Endothelial cell of umbilical vein (primary cell): ENCODE results near the gene RAB1B. TPM values are rescaled to one million over a fixed set of nuclear protein-coding genes. Genes with fewer than 3 reads are reported as not detected.

Experiments
- BruUV-seq: library from RNA; stranded (reverse); fragments of 400-500 nt; replicated peaks from 2 replicates; lab custom pipeline; 2021; lab: Mats Ljungman, UMichigan
- CTCF ChIA-PET: fragments of 300-600, 350-600 bp; sonication (Branson Sonifier 250); formaldehyde crosslinking; loops from one replicate; lab custom pipeline; 2021; ENCODE audit warnings: antibody characterized with exemption, inconsistent platforms; lab: Charles Lee
- POLR2A ChIA-PET: fragments of 300-600, 350-600 bp; sonication (Branson Sonifier 250); formaldehyde crosslinking; loops from one replicate; lab custom pipeline; 2021; ENCODE audit warnings: antibody characterized with exemption, inconsistent platforms; lab: Charles Lee
- DNase-seq: peaks from one replicate; pipeline ENCODE4 v3.0.0-alpha.2; 2011; ENCODE audit warnings: low read depth, low spot score
- FAIRE-seq: peaks from 2 replicates; lab custom pipeline; 2011; peaks lifted over from hg19 to GRCh38; lab: Jason Lieb, UNC
- H2AFZ ChIP-seq: 2 replicates; pipeline ENCODE4 v1.6.0; 2012; ENCODE audit warnings: low read depth, low read length, control low read depth, inconsistent platforms
- H3K27ac ChIP-seq: 2 replicates; pipeline ENCODE4 v1.5.1; 2011; ENCODE audit warnings: low read depth, mild to moderate bottlenecking, control low read depth, low read length, moderate library complexity; ENCODE audit not compliant: insufficient read depth
- H3K27me3 ChIP-seq, 2 experiments: 2 replicates each; pipeline versions ENCODE4 v1.6.0 to v1.6.1; 2011; ENCODE audit warnings: low read length in 2 of 2, mixed read lengths in 1 of 2; ENCODE audit not compliant: control insufficient read depth in 2 of 2, insufficient read depth in 2 of 2
- H3K36me3 ChIP-seq, 2 experiments: 2 replicates in 1 of 2; 3 replicates in 1 of 2; pipeline ENCODE4 v1.5.1; 2011; ENCODE audit warnings: low read length in 2 of 2, mild to moderate bottlenecking in 1 of 2, moderate library complexity in 1 of 2; ENCODE audit not compliant: control insufficient read depth in 2 of 2, insufficient read depth in 2 of 2; ENCODE audit errors: extremely low read depth in 1 of 2
- H3K4me1 ChIP-seq: 3 replicates; pipeline ENCODE4 v1.5.1; 2011; ENCODE audit warnings: mild to moderate bottlenecking, low read length; ENCODE audit not compliant: control insufficient read depth, insufficient read depth; ENCODE audit errors: extremely low read depth
- H3K4me2 ChIP-seq: 2 replicates; pipeline ENCODE4 v1.6.1; 2011; ENCODE audit warnings: low read length, control low read depth, mixed read lengths; ENCODE audit not compliant: insufficient read depth
- H3K4me3 ChIP-seq, 3 experiments: fragments of 200-600 bp in 1 of 3; sonication (generic), shearing (Covaris generic) in 1 of 3; replicated peaks in 1 of 3; 2 replicates each; pipeline ENCODE4 v1.5.1; 2011 to 2016; ENCODE audit warnings: control low read depth in 3 of 3, low read length in 3 of 3, mild to moderate bottlenecking in 2 of 3, inconsistent platforms in 1 of 3, low read depth in 1 of 3, moderate library complexity in 1 of 3; ENCODE audit not compliant: insufficient read depth in 1 of 3
- H3K79me2 ChIP-seq: 2 replicates; pipeline ENCODE4 v1.6.0; 2012; ENCODE audit warnings: low read length, inconsistent platforms; ENCODE audit not compliant: control insufficient read depth, insufficient read depth
- H3K9ac ChIP-seq: replicated peaks from 2 replicates; pipeline ENCODE3; 2011; ENCODE audit warnings: low read length, control low read depth; ENCODE audit not compliant: insufficient read depth; ENCODE audit errors: extremely low read depth
- H3K9me1 ChIP-seq: replicated peaks from 3 replicates; pipeline ENCODE4 v1.6.0; 2011; ENCODE audit warnings: mild to moderate bottlenecking, low read length; ENCODE audit not compliant: control insufficient read depth, insufficient read depth; ENCODE audit errors: extremely low read depth
- H3K9me3 ChIP-seq: replicated peaks from 2 replicates; pipeline ENCODE4 v1.5.1; 2012; ENCODE audit warnings: low read length, inconsistent platforms; ENCODE audit not compliant: control insufficient read depth, insufficient read depth
- H4K20me1 ChIP-seq: replicated peaks from 2 replicates; pipeline ENCODE3; 2011; ENCODE audit warnings: mild to moderate bottlenecking, low read length; ENCODE audit not compliant: control insufficient read depth, insufficient read depth; ENCODE audit errors: extremely low read depth
- EZH2 ChIP-seq: IDR thresholded peaks from 2 replicates; pipeline ENCODE4 v1.6.1; 2012; ENCODE audit warnings: borderline replicate concordance, low read depth, mild to moderate bottlenecking, moderate library complexity, low read length, inconsistent platforms; ENCODE audit not compliant: severe bottlenecking
- FOS ChIP-seq: IDR thresholded peaks from 2 replicates; pipeline ENCODE4 v1.6.1; 2011; ENCODE audit warnings: mild to moderate bottlenecking, low read length, moderate library complexity, borderline replicate concordance; ENCODE audit not compliant: insufficient read depth
- GATA2 ChIP-seq: IDR thresholded peaks from 2 replicates; pipeline ENCODE4 v1.7.0; 2011; ENCODE audit warnings: low read depth, mild to moderate bottlenecking, moderate library complexity, mixed read lengths, low read length; ENCODE audit not compliant: insufficient read length, insufficient read depth
- JUN ChIP-seq: IDR thresholded peaks from 2 replicates; pipeline ENCODE4 v1.6.1; 2011; ENCODE audit warnings: borderline replicate concordance, low read depth; ENCODE audit not compliant: insufficient read length, insufficient read depth
- MYC ChIP-seq: IDR thresholded peaks from one replicate; pipeline ENCODE4 v1.6.1; 2011; ENCODE audit warnings: mild to moderate bottlenecking, low read depth, low read length
- POLR2A ChIP-seq: IDR thresholded peaks from 2 replicates; pipeline ENCODE4 v1.6.1; 2012; ENCODE audit warnings: low read depth, mild to moderate bottlenecking, control low read depth, low read length
- POLR2AphosphoS5 ChIP-seq: IDR thresholded peaks from 2 replicates; pipeline ENCODE4 v1.6.1; 2012; ENCODE audit warnings: low read depth, mild to moderate bottlenecking, control low read depth, low read length, moderate library complexity; ENCODE audit not compliant: insufficient read depth
- dilution Hi-C: fragments of 300-500 bp; cut with MboI; formaldehyde crosslinking; loops from one replicate; pipeline ENCODE4 v1.15.0; 2019; ENCODE audit warnings: low sequenced_read_pairs; ENCODE audit not compliant: extremely low pct_ligation_motif_present
- intact Hi-C: fragments of 100-400 bp; cut with micrococcal nuclease; formaldehyde crosslinking; loops from one replicate; pipeline ENCODE4 v1.10.0; 2022
- polyA plus RNA-seq, 4 experiments: library from polyadenylated mRNA; depleted of rRNA in 3 of 4; stranded (reverse) in 3 of 4; unstranded in 1 of 4; fragments of >200 nt; gene quantifications; 2 replicates each; pipeline versions ENCODE4 v1.2.1 to v1.2.3, GENCODE V29; 2011 to 2012; ENCODE audit warnings: missing spikeins in 1 of 4
- total RNA-seq: library from RNA; stranded (reverse); gene quantifications from 2 replicates; pipeline ENCODE4 v1.2.3, GENCODE V29; 2021
- TF ChIP-seq, protein P1 (sequence below): IDR thresholded peaks from 2 replicates; pipeline ENCODE4 v1.6.1; 2011; ENCODE audit not compliant: insufficient read depth, insufficient read length
- TF ChIP-seq, protein P2 (sequence below), 2 donors: IDR thresholded peaks; 1 replicate in 1 of 2; 2 replicates in 1 of 2; pipeline ENCODE4 v1.5.1; 2011; ENCODE audit warnings: low read length in 2 of 2, mild to moderate bottlenecking in 2 of 2, moderate library complexity in 2 of 2, control low read depth in 1 of 2, inconsistent platforms in 1 of 2, low read depth in 1 of 2; ENCODE audit not compliant: insufficient read depth in 1 of 2; ENCODE audit errors: extremely low read depth in 1 of 2

The RAB1B gene
- total and polyA plus RNA-seq, 2 donors (not counting 3 experiments of a cell fraction or from before 2014, with no cell fraction given): 171 to 383 TPM

DNA sequence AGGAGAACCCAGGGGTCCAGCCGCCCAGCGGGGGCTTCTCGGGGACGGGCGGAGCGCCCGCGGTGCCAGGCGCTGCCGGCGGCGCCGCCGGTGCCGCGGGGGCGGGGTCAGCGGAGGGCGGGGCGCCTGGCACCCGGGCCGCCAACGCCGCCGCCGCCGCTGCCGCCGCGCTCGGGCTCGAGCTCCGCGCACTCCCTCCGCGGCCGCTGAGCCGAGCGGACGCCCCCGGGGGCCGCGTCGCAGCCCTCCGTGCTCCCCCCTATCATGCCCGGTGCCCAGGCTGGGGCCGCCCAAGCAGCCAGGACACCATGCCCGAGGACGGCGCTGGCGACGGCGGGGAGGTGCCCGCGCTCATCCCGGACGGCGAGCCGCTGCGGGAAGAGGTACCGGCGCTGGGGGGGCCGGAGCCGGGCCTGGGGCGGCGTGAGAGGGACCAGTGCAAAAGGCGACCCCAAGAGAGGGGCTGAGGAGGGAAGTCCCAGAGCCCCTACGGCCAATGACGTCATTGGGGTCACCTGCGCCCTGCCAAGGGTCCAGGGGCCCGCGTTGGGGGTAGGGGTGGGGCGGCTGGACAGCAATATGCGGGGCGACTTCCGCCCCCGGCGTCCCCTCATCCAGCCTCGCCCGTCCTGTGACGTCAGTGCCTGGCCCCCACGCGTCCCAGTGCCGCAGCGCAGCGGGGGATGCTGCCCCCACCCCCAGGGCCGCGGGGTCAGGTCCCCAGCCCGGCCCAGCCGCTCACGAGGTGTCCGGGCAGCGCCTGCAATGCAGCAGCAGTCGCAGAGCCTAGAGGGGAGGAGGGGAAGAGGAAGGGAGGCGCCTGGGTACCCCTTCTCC is 23.5 kb downstream of the RAB1B start, which contains the start of gene TMEM151A:
Gene TMEM151A, plus strand, starts transcription at position 189 of the 837 bp plus-strand sequence. Its CDS starts 120 bp downstream, at position 309.
- Histone ChIP-seq H3K4me3 (peak within 1 kb of the TSS in 1 of 3 experiments; percentile 13), H3K9ac (no peak within 1 kb of the TSS), H3K79me2 (peaks cover 12% of the 10 kb centered on the region)

DNA sequence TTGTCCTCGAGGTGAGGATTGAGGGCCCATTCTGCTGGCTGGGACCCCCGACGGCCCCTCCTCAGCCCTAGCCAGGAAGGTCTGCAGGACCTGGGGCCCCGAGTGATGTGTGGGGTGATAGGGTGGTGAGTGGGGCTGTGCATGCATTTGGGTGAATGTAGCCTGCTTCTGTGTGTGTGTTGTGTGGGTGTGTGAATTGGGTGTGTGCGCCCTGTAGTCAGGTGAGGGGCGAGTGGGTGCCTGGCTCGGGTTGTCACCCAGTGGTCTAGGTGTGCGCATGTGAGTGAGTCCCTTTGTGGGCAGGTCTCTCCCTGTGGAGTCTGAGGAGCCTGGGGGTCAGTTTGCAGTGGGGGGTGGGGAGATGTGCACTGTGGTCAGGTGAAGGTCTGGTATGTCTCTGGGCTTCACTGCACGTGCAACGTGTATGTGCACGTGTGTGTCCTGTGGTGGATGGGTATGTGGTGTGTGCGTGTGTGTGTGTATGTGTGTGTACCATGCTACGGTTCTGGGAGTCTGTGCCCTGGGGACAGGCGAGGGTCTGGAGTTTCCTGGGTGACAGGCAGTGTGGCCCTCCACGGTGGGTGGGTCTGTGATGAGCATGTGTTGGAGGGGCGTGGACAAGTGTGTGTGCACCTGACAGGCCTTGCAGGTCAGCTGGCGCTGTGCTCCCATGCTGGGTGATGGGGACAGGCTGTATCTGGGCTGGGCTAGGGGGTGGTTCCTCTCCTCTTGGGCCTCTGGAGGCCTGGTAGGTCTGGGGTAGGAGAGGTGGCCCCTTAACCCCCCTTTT is 24.3 kb downstream of the RAB1B start:
- no TSS peak for BruUV-seq
- DNase-seq (no peak), FAIRE-seq (no peak)
- peaks cover 20 to 22% of the 10 kb centered on the region in 2 experiments for H3K27me3 ChIP-seq
- no peak overlapping the region for H2AFZ ChIP-seq
- H3K4me1 ChIP-seq: peaks cover 13% of the 10 kb centered on the region
- H3K4me3 ChIP-seq: no peak overlapping the region
- dilution Hi-C loops: no loop called here
- no peaks in the 10 kb centered on the region for H3K9me1 ChIP-seq
- no peaks in the 10 kb centered on the region for H4K20me1 ChIP-seq
- CTCF ChIA-PET: no interaction called here
- H3K79me2 ChIP-seq: peaks cover 9% of the 10 kb centered on the region
- intact Hi-C loops: no loop called here
- H3K4me2 ChIP-seq: no peak overlapping the region
- H3K9ac ChIP-seq: no peak overlapping the region
- H3K36me3 ChIP-seq: no peaks in the 10 kb centered on the region
- TF ChIP-seq FOS: no peak
- TF ChIP-seq, protein P1, sequence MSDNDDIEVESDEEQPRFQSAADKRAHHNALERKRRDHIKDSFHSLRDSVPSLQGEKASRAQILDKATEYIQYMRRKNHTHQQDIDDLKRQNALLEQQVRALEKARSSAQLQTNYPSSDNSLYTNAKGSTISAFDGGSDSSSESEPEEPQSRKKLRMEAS: no peak
- TF ChIP-seq POLR2AphosphoS5: no peak
- TF ChIP-seq GATA2: no peak
- TF ChIP-seq MYC: no peak
- TF ChIP-seq, protein P2, sequence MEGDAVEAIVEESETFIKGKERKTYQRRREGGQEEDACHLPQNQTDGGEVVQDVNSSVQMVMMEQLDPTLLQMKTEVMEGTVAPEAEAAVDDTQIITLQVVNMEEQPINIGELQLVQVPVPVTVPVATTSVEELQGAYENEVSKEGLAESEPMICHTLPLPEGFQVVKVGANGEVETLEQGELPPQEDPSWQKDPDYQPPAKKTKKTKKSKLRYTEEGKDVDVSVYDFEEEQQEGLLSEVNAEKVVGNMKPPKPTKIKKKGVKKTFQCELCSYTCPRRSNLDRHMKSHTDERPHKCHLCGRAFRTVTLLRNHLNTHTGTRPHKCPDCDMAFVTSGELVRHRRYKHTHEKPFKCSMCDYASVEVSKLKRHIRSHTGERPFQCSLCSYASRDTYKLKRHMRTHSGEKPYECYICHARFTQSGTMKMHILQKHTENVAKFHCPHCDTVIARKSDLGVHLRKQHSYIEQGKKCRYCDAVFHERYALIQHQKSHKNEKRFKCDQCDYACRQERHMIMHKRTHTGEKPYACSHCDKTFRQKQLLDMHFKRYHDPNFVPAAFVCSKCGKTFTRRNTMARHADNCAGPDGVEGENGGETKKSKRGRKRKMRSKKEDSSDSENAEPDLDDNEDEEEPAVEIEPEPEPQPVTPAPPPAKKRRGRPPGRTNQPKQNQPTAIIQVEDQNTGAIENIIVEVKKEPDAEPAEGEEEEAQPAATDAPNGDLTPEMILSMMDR (IDR thresholded peaks at IDR 0.05; ENCODE audit: extremely low read depth in 1 of 2, insufficient read depth in 1 of 2, low read depth in 1 of 2, low read length in 2 of 2): no peak
- no peak for TF ChIP-seq EZH2
- no peak for TF ChIP-seq JUN
- TF ChIP-seq POLR2A: no peak
- POLR2A ChIA-PET: no interaction called here
- no peaks in the 10 kb centered on the region for H3K9me3 ChIP-seq
- H3K27ac ChIP-seq: no peak overlapping the region

More for the DNA sequence above, 23.5 kb downstream of the RAB1B start, which contains the start of gene TMEM151A:
- DNase-seq (no peak), FAIRE-seq (no peak)
- TF ChIP-seq EZH2 (peak; percentile 91), JUN (no peak)
- BruUV-seq: no TSS peak
- ChIA-PET CTCF (interaction anchor here (0.6 to 1.9 kb wide), 5 partner anchors 9 to 69 kb away, joined by 3 to 10 read pairs (median 5); no protein-coding TSS in a partner anchor), POLR2A (no interaction called here)
- Histone ChIP-seq H2AFZ (no peak within 1 kb of the TSS), H3K4me2 (peak within 1 kb of the TSS; percentile 16), H3K9me1 (no peaks in the 10 kb centered on the region), H3K36me3 (no peaks in the 10 kb centered on the region), H3K27me3 (peaks cover 20% of the 10 kb centered on the region in 2 experiments), H3K4me1 (peaks cover 13% of the 10 kb centered on the region), H3K9me3 (no peaks in the 10 kb centered on the region), H4K20me1 (no peaks in the 10 kb centered on the region), H3K27ac (no peak within 1 kb of the TSS)
- dilution Hi-C loops: no loop called here
- intact Hi-C loops: no loop called here
